Heart left ventricle (tissue), 16 donors: ENCODE results near the gene GLG1. TPM values are rescaled to one million over a fixed set of nuclear protein-coding genes. Genes with fewer than 3 reads are reported as not detected.
A peak's percentile ranks its signal among the peaks of the same experiment; 100 is the strongest.

Experiments used
- ATAC-seq, 4 donors: fragments of 200-7000 bp; cut with Tn5 transposase; one replicate each; pipeline ENCODE4 v1.9.1; 2020 to 2022; ENCODE audit warnings: moderate library complexity in 4 of 4, mild to moderate bottlenecking in 3 of 4, moderate number of reproducible peaks in 1 of 4
- DNase-seq, 5 donors: peaks; one replicate each; pipeline ENCODE4 v3.0.0-alpha.2; 2020
- H3K27ac ChIP-seq, 12 donors: fragments of 200-600 bp; sonication (generic) in 4 of 12; one replicate each; pipeline versions ENCODE4 v1.5.0 to v1.8.0; 2016 to 2022; ENCODE audit warnings: mild to moderate bottlenecking in 2 of 12
- H3K27me3 ChIP-seq, 9 donors: fragments of 200-600 bp; sonication (generic) in 2 of 9; one replicate each; pipeline versions ENCODE4 v1.5.1 to v1.8.0; 2016 to 2022; ENCODE audit warnings: mild to moderate bottlenecking in 3 of 9
- H3K36me3 ChIP-seq, 9 donors: fragments of 200-600 bp; sonication (generic) in 2 of 9; one replicate each; pipeline versions ENCODE4 v1.5.0 to v1.8.0; 2018 to 2022; ENCODE audit warnings: mild to moderate bottlenecking in 2 of 9
- H3K4me1 ChIP-seq, 12 donors: fragments of 200-600 bp; sonication (generic) in 4 of 12; one replicate each; pipeline versions ENCODE4 v1.5.0 to v1.8.0; 2016 to 2022; ENCODE audit warnings: mild to moderate bottlenecking in 3 of 12
- H3K4me3 ChIP-seq, 12 donors: fragments of 200-600 bp; sonication (generic) in 4 of 12; one replicate each; pipeline versions ENCODE4 v1.5.0 to v1.8.0; 2017 to 2022; ENCODE audit warnings: mild to moderate bottlenecking in 9 of 12, moderate library complexity in 4 of 12
- H3K9me3 ChIP-seq, 12 donors: fragments of 200-600 bp; sonication (generic) in 4 of 12; one replicate each; pipeline versions ENCODE4 v1.5.0 to v1.8.0; 2016 to 2022; ENCODE audit warnings: mild to moderate bottlenecking in 1 of 12
- CTCF ChIP-seq, 12 donors: fragments of 200-600 bp; sonication (generic) in 4 of 12; IDR thresholded peaks; one replicate each; pipeline versions ENCODE4 v1.5.0 to v1.8.0; 2018 to 2022; ENCODE audit warnings: antibody characterized with exemption in 12 of 12, mild to moderate bottlenecking in 5 of 12
- POLR2A ChIP-seq, 2 donors: fragments of 450-650 bp; IDR thresholded peaks; one replicate each; pipeline ENCODE4 v1.6.1; 2017; ENCODE audit warnings: antibody characterized with exemption in 2 of 2, mild to moderate bottlenecking in 2 of 2, moderate library complexity in 2 of 2
- WGBS, 4 donors: extraction: QIAGEN DNeasy Blood & Tissue Kit in 2 of 4; methylation state at CpG; one replicate each; pipeline versions ENCODE4 v1.1.5 to v1.1.7; 2013 to 2018; 5-methylcytosine and 5-hydroxymethylcytosine counted together
- intact Hi-C, 10 donors: fragments of 100-400 bp; cut with DNase I; formaldehyde crosslinking; loops; one replicate each; pipeline versions ENCODE4 v1.11.1 to v1.14.2; 2022
- polyA plus RNA-seq, 2 donors: library from polyadenylated mRNA; stranded (reverse); fragments of 200-250 nt; gene quantifications; one replicate each; pipeline ENCODE4 v1.2.3, GENCODE V29; 2013
- total RNA-seq, 9 donors: library from RNA; depleted of rRNA in 2 of 9; stranded (reverse); fragments of >200 nt in 2 of 9; fragmentation: NEBNext Ultra II Directional in 3 of 9; extraction: Animal tissue kit (Norgen Biotek cat#: 25700) in 3 of 9; gene quantifications; one replicate each; pipeline versions ENCODE4 v1.1.0 to v1.2.4, GENCODE V29; 2016 to 2023
- donor health status: ischemic (EF 13 %, LVEDD 7.1; RV severe dilation, severe dysfunction).
- donor health status: healthy with polysubstance abuse.
- donor health status: DM: no; HTN: yes; CAD: no.
- donor health status: DM: no; HTN: no; CAD: no.
- donor health status: ischemic (EF 25% LVEDD 6.9; RV normal size, moderate dysfunction).
- donor health status: ischemic (EF 25% LVEDD 5.7; RV mildly dilated, moderate dysfunction).
- donor health status: healthy.
- donor health status: DM: yes; HTN: yes; CAD: no.
- donor health status: ischemic (EF 35%, LVEDD 5.7; RV mildly dilated, moderate dysfunction).
- donor health status: nonischemic (EF 11% LVEDD 7.7; RV severe dilation, severe dysfunction).
- donor health status: DM: yes; HTN: yes; CAD: no.
- donor health status: PGD.
- donor health status: ischemic (EF 29% LVEDD 5.4; RV normal size, mild dysfunction).
- donor health status: nonischemic (EF 23%, LVEDD 6.1; RV moderate dilation, normal function).

GLG1 gene
- total and polyA plus RNA-seq, 11 donors, result 26.5 to 138 (median 102) TPM

GRCh38 chr16:74575807-74576643 lies 30.9 kb downstream of the GLG1 start:
- 44 to 63% (median 53%) methylated on average over 12 of the region's 12 CpGs for WGBS, 4 donors
- Histone ChIP-seq H3K4me3 (no peak overlapping the region), H3K9me3 (no peaks in the 10 kb centered on the region), H3K4me1 (peaks cover 0 to 56% (median 16%) of the 10 kb centered on the region in 12 donors), H3K27ac (no peak overlapping the region), H3K27me3 (no peaks in the 10 kb centered on the region), H3K36me3 (no peaks in the 10 kb centered on the region)
- intact Hi-C loops, result no loop called here
- no peak for TF ChIP-seq POLR2A (IDR thresholded peaks at IDR 0.05)
- no peak for TF ChIP-seq CTCF (IDR thresholded peaks at IDR 0.05)
- ATAC-seq (peak in 3 of 4 donors; percentile 51 to 62 (median 61)), DNase-seq (no peak)

- TF ChIP-seq CTCF (IDR thresholded peaks at IDR 0.05) (peak in 1 of 12 donors; percentile 11), POLR2A (IDR thresholded peaks at IDR 0.05) (no peak)
- H3K4me1 ChIP-seq, result peaks cover 0 to 56% (median 13%) of the 10 kb centered on the region in 12 donors
- no peak for ATAC-seq
- intact Hi-C loops, result no loop called here
- no peaks in the 10 kb centered on the region for H3K9me3 ChIP-seq
- H3K27me3 ChIP-seq, result no peaks in the 10 kb centered on the region
- H3K4me3 ChIP-seq, result no peak overlapping the region
- 86 to 94% (median 88%) methylated on average over 7 of the region's 7 CpGs for WGBS, 4 donors
- no peak overlapping the region for H3K27ac ChIP-seq
- DNase-seq, result no peak
- no peaks in the 10 kb centered on the region for H3K36me3 ChIP-seq
Observed at GRCh38 chr16:74575175-74575806, 31.6 kb downstream of the GLG1 start.

- WGBS, 4 donors, result 63 to 73% (median 69%) methylated on average over 2 of the region's 2 CpGs
- intact Hi-C loops, result no loop called here
- Histone ChIP-seq H3K4me3 (no peak overlapping the region), H3K9me3 (no peaks in the 10 kb centered on the region), H3K36me3 (no peaks in the 10 kb centered on the region), H3K4me1 (peaks cover 0 to 61% (median 15%) of the 10 kb centered on the region in 12 donors), H3K27me3 (no peaks in the 10 kb centered on the region), H3K27ac (no peak overlapping the region)
- DNase-seq, result no peak
- ATAC-seq, result no peak
- TF ChIP-seq CTCF (IDR thresholded peaks at IDR 0.05) (no peak), POLR2A (IDR thresholded peaks at IDR 0.05) (no peak)
Observed at GRCh38 chr16:74574146-74574545, 32.8 kb downstream of the GLG1 start.

- ATAC-seq (no peak), DNase-seq (no peak)
- no peaks in the 10 kb centered on the region for H3K27me3 ChIP-seq
- intact Hi-C loops, result no loop called here
- H3K36me3 ChIP-seq, result no peaks in the 10 kb centered on the region
- peaks cover 0 to 61% (median 17%) of the 10 kb centered on the region in 12 donors for H3K4me1 ChIP-seq
- no peak overlapping the region for H3K27ac ChIP-seq
- 84 to 87% (median 84%) methylated on average over 8 of the region's 8 CpGs for WGBS, 4 donors
- H3K4me3 ChIP-seq, result no peak overlapping the region
- H3K9me3 ChIP-seq, result no peaks in the 10 kb centered on the region
- TF ChIP-seq POLR2A (IDR thresholded peaks at IDR 0.05) (no peak), CTCF (IDR thresholded peaks at IDR 0.05) (no peak)
Observed at GRCh38 chr16:74573622-74574021, 33.3 kb downstream of the GLG1 start.
